H9 (cell line): ENCODE results near the gene CD46. TPM values are rescaled to one million over a fixed set of nuclear protein-coding genes. Genes with fewer than 3 reads are reported as not detected.

Experiments used
- DNase-seq: peaks from one replicate; pipeline ENCODE4 v3.0.0-alpha.2; 2017
- H2AFZ ChIP-seq: one replicate; pipeline ENCODE4 v1.6.1; 2013; ENCODE audit warnings: mild to moderate bottlenecking, low read length, control low read depth, moderate library complexity
- H2AK5ac ChIP-seq: 2 replicates; pipeline ENCODE4 v1.6.1; 2013; ENCODE audit warnings: low read length, control low read depth, mixed read lengths; ENCODE audit not compliant: insufficient read length
- H2BK120ac ChIP-seq: one replicate; pipeline ENCODE4 v1.6.1; 2013; ENCODE audit warnings: low read depth, mild to moderate bottlenecking, low read length, control low read depth, inconsistent platforms; ENCODE audit not compliant: poor library complexity, severe bottlenecking
- H2BK12ac ChIP-seq: 2 replicates; pipeline ENCODE4 v1.6.1; 2013; ENCODE audit warnings: low read length, control low read depth, mixed read lengths, low read depth; ENCODE audit not compliant: insufficient read length
- H2BK15ac ChIP-seq: 2 replicates; pipeline ENCODE4 v1.6.1; 2013; ENCODE audit warnings: low read depth, low read length, control low read depth
- H2BK20ac ChIP-seq: one replicate; pipeline ENCODE4 v1.6.1; 2013; ENCODE audit warnings: low read depth, mild to moderate bottlenecking, low read length, control low read depth, inconsistent platforms; ENCODE audit not compliant: poor library complexity, severe bottlenecking
- H2BK5ac ChIP-seq: 2 replicates; pipeline ENCODE4 v1.6.1; 2013; ENCODE audit warnings: low read length, control low read depth, mixed read lengths; ENCODE audit not compliant: insufficient read length
- H3K14ac ChIP-seq: 2 replicates; pipeline ENCODE4 v1.6.1; 2013; ENCODE audit warnings: low read length, control low read depth; ENCODE audit not compliant: insufficient read depth
- H3K18ac ChIP-seq: 2 replicates; pipeline ENCODE4 v1.6.1; 2013; ENCODE audit warnings: low read depth, mild to moderate bottlenecking, mixed read lengths, low read length, control low read depth; ENCODE audit not compliant: insufficient read length
- H3K23ac ChIP-seq: 2 replicates; pipeline ENCODE4 v1.6.1; 2013; ENCODE audit warnings: low read length, control low read depth, mixed read lengths, low read depth; ENCODE audit not compliant: insufficient read length
- H3K23me2 ChIP-seq: 2 replicates; pipeline ENCODE4 v1.6.1; 2013; ENCODE audit warnings: low read depth, mild to moderate bottlenecking, mixed read lengths, low read length, control low read depth; ENCODE audit not compliant: insufficient read length, poor library complexity, severe bottlenecking
- H3K27ac ChIP-seq: 2 replicates; pipeline ENCODE4 v1.5.1; 2013; ENCODE audit warnings: low read length, control low read depth, mixed read lengths, low read depth; ENCODE audit not compliant: insufficient read length
- H3K27me3 ChIP-seq: 2 replicates; pipeline ENCODE4 v1.6.1; 2013; ENCODE audit warnings: low read length, control low read depth, inconsistent platforms; ENCODE audit not compliant: insufficient read depth
- H3K4ac ChIP-seq: 2 replicates; pipeline ENCODE4 v1.6.1; 2013; ENCODE audit warnings: low read depth, mild to moderate bottlenecking, control low read depth, inconsistent platforms, low read length, moderate library complexity
- H3K4me1 ChIP-seq: 2 replicates; pipeline ENCODE4 v1.6.1; 2013; ENCODE audit warnings: low read length, control low read depth, inconsistent platforms; ENCODE audit not compliant: insufficient read depth
- H3K4me2 ChIP-seq: 2 replicates; pipeline ENCODE4 v1.6.1; 2013; ENCODE audit warnings: low read length, control low read depth, mixed read lengths; ENCODE audit not compliant: insufficient read length, insufficient read depth
- H3K56ac ChIP-seq: 2 replicates; pipeline ENCODE4 v1.6.1; 2013; ENCODE audit warnings: low read depth, mild to moderate bottlenecking, mixed read lengths, low read length, control low read depth; ENCODE audit not compliant: insufficient read length
- H3K79me1 ChIP-seq: 2 replicates; pipeline ENCODE4 v1.6.1; 2013; ENCODE audit warnings: low read depth, mild to moderate bottlenecking, moderate library complexity, low read length, control low read depth, inconsistent platforms; ENCODE audit not compliant: insufficient read depth, poor library complexity, severe bottlenecking
- H3K79me2 ChIP-seq: 2 replicates; pipeline ENCODE4 v1.6.1; 2013; ENCODE audit warnings: low read length, control low read depth, inconsistent platforms; ENCODE audit not compliant: insufficient read depth
- H3K9ac ChIP-seq: 2 replicates; pipeline ENCODE4 v1.6.1; 2013; ENCODE audit warnings: low read length, control low read depth, mixed read lengths; ENCODE audit not compliant: insufficient read length; ENCODE audit errors: extremely low read depth
- H3K9me3 ChIP-seq: one replicate; pipeline ENCODE4 v1.6.1; 2013; ENCODE audit warnings: low read depth, low read length, inconsistent platforms; ENCODE audit not compliant: control insufficient read depth
- H3T11ph ChIP-seq: one replicate; pipeline ENCODE4 v1.6.1; 2013; ENCODE audit warnings: mild to moderate bottlenecking, low read length, control low read depth, inconsistent platforms
- H4K20me1 ChIP-seq: one replicate; pipeline ENCODE4 v1.6.1; 2013; ENCODE audit not compliant: control insufficient read depth, insufficient read length, insufficient read depth
- H4K5ac ChIP-seq: 2 replicates; pipeline ENCODE4 v1.6.1; 2013; ENCODE audit warnings: low read depth, mild to moderate bottlenecking, mixed read lengths, low read length, control low read depth; ENCODE audit not compliant: insufficient read length
- H4K8ac ChIP-seq: replicated peaks from 2 replicates; pipeline ENCODE4 v1.6.1; 2013; ENCODE audit warnings: low read length, control low read depth, mixed read lengths, low read depth; ENCODE audit not compliant: insufficient read length
- H4K91ac ChIP-seq: 2 replicates; pipeline ENCODE4 v1.6.1; 2013; ENCODE audit warnings: low read depth, mild to moderate bottlenecking, moderate library complexity, mixed read lengths, low read length, control low read depth; ENCODE audit not compliant: insufficient read length
- H3K27ac Mint-ChIP-seq, 3 experiments: 2 replicates in 2 of 3; 3 replicates in 1 of 3; pipeline ENCODE4 v1.8.0; 2020 to 2021; ENCODE audit warnings: mixed read lengths in 3 of 3, mild to moderate bottlenecking in 1 of 3, moderate library complexity in 1 of 3
- H3K27me3 Mint-ChIP-seq: 2 replicates; pipeline ENCODE4 v1.8.0; 2021; ENCODE audit warnings: low read depth, mild to moderate bottlenecking, moderate library complexity, mixed read lengths
- H3K36me3 Mint-ChIP-seq, 3 experiments: 2 replicates in 2 of 3; 3 replicates in 1 of 3; pipeline ENCODE4 v1.8.0; 2020 to 2021; ENCODE audit warnings: low read depth in 3 of 3, mixed read lengths in 3 of 3; ENCODE audit not compliant: insufficient read depth in 1 of 3
- H3K4me1 Mint-ChIP-seq, 2 experiments: 2 replicates each; pipeline ENCODE4 v1.8.0; 2020; ENCODE audit warnings: mixed read lengths in 2 of 2
- H3K4me3 Mint-ChIP-seq, 2 experiments: 2 replicates in 1 of 2; 3 replicates in 1 of 2; pipeline ENCODE4 v1.8.0; 2020 to 2021; ENCODE audit warnings: mild to moderate bottlenecking in 2 of 2, mixed read lengths in 2 of 2, moderate library complexity in 1 of 2
- H3K9me3 Mint-ChIP-seq, 2 experiments: 2 replicates in 1 of 2; 3 replicates in 1 of 2; pipeline ENCODE4 v1.8.0; 2020; ENCODE audit warnings: mild to moderate bottlenecking in 2 of 2, mixed read lengths in 2 of 2, moderate library complexity in 1 of 2
- WGBS: extraction: QIAGEN DNeasy Blood & Tissue Kit; methylation state at CpG from one replicate; pipeline ENCODE4 v1.1.7; 2013; ENCODE audit warnings: missing lambda C conversion rate, low lambda C conversion rate, mixed read lengths; ENCODE audit not compliant: insufficient read length; ENCODE audit errors: extremely low coverage; 5-methylcytosine and 5-hydroxymethylcytosine counted together
- total RNA-seq: library from RNA; stranded (reverse); gene quantifications from 2 replicates; pipeline ENCODE4 v1.2.1, GENCODE V29; 2021
- TF ChIP-seq, protein P1 (sequence below): fragments of 200-600 bp; sonication (generic); conservative IDR thresholded peaks from 3 replicates; pipeline ENCODE4 v1.8.0; 2021; ENCODE audit warnings: antibody characterized with exemption, mild to moderate bottlenecking

CD46 gene
- total RNA-seq, 1 experiment from 2014 or later = 89.2 TPM

GRCh38 chr1:207832796-207833195, 80.9 kb downstream of the CD46 start:
- H4K91ac ChIP-seq = no peak overlapping the region
- H3K4me2 ChIP-seq = no peak overlapping the region
- no peak overlapping the region for H2BK12ac ChIP-seq
- H3K23ac ChIP-seq = no peak overlapping the region
- no peaks in the 10 kb centered on the region for H4K20me1 ChIP-seq
- H3K56ac ChIP-seq = no peak overlapping the region
- no peak overlapping the region for H2BK20ac ChIP-seq
- no peak overlapping the region for H4K8ac ChIP-seq
- TF ChIP-seq, protein P1, sequence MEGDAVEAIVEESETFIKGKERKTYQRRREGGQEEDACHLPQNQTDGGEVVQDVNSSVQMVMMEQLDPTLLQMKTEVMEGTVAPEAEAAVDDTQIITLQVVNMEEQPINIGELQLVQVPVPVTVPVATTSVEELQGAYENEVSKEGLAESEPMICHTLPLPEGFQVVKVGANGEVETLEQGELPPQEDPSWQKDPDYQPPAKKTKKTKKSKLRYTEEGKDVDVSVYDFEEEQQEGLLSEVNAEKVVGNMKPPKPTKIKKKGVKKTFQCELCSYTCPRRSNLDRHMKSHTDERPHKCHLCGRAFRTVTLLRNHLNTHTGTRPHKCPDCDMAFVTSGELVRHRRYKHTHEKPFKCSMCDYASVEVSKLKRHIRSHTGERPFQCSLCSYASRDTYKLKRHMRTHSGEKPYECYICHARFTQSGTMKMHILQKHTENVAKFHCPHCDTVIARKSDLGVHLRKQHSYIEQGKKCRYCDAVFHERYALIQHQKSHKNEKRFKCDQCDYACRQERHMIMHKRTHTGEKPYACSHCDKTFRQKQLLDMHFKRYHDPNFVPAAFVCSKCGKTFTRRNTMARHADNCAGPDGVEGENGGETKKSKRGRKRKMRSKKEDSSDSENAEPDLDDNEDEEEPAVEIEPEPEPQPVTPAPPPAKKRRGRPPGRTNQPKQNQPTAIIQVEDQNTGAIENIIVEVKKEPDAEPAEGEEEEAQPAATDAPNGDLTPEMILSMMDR = no peak
- H2BK120ac ChIP-seq = no peak overlapping the region
- peaks cover 2% of the 10 kb centered on the region for H3K23me2 ChIP-seq
- H3K9ac ChIP-seq = no peak overlapping the region
- Mint-ChIP-seq H3K27ac (no peak overlapping the region), H3K27me3 (no peaks in the 10 kb centered on the region), H3K4me3 (no peak overlapping the region), H3K36me3 (no peaks in the 10 kb centered on the region), H3K4me1 (peaks cover 3 to 10% of the 10 kb centered on the region in 2 experiments; a peak in 3 of 4 replicates), H3K9me3 (no peaks in the 10 kb centered on the region)
- H3K27ac ChIP-seq = no peak overlapping the region
- H3K79me1 ChIP-seq = no peaks in the 10 kb centered on the region
- no peak overlapping the region for H3K4ac ChIP-seq
- no peak for DNase-seq
- H2AK5ac ChIP-seq = no peak overlapping the region
- no peaks in the 10 kb centered on the region; the same call in 1 of the 2 replicates for H3K27me3 ChIP-seq
- H3K79me2 ChIP-seq = no peaks in the 10 kb centered on the region
- H4K5ac ChIP-seq = no peak overlapping the region
- no peaks in the 10 kb centered on the region for H3K9me3 ChIP-seq
- H2BK15ac ChIP-seq = no peak overlapping the region
- H3K14ac ChIP-seq = no peak overlapping the region; the same call in 1 of the 2 replicates
- H3K18ac ChIP-seq = no peak overlapping the region
- H3T11ph ChIP-seq = no peak overlapping the region
- no CpG with 5 or more reads among the region's 8 CpGs for WGBS
- H2AFZ ChIP-seq = no peak overlapping the region
- no peak overlapping the region for H2BK5ac ChIP-seq
- no peaks in the 10 kb centered on the region for H3K4me1 ChIP-seq
